EL (cell line): ENCODE measurements around the gene HCN1.
"Not testable (repeated sequence)": the region's sequence is repeated elsewhere in the genome, so short reads cannot be mapped to it uniquely, and the experiment has no call there.

ENCODE experiments used
- DNase-seq: peaks from one replicate; pipeline ENCODE4 v3.0.0-alpha.2; 2016

The HCN1 gene

GRCh38 chr5:45609661-45610060 lies 86.5 kb downstream of the HCN1 start:
- no peak for DNase-seq

- no peak for DNase-seq
Measured at GRCh38 chr5:45604092-45604491, 92.1 kb downstream of the HCN1 start.

- no peak for DNase-seq
Measured at GRCh38 chr5:45601424-45601823, 94.8 kb downstream of the HCN1 start.

- DNase-seq: no peak
Measured at GRCh38 chr5:45596320-45596719, 99.9 kb downstream of the HCN1 start.

GRCh38 chr5:45586001-45586400 lies 110.2 kb downstream of the HCN1 start:
- DNase-seq: not testable (repeated sequence)

GRCh38 chr5:45578270-45578669 lies 117.9 kb downstream of the HCN1 start:
- no peak for DNase-seq

- no peak for DNase-seq
Measured at GRCh38 chr5:45568813-45569212, 127.4 kb downstream of the HCN1 start.

- no peak for DNase-seq
Measured at GRCh38 chr5:45542421-45542820, 153.8 kb downstream of the HCN1 start.

- no peak for DNase-seq
Measured at GRCh38 chr5:45533663-45534062, 162.5 kb downstream of the HCN1 start.

- no peak for DNase-seq
Measured at GRCh38 chr5:45532826-45533624, 163.2 kb downstream of the HCN1 start.

- no peak for DNase-seq
Measured at GRCh38 chr5:45521067-45521466, 175.1 kb downstream of the HCN1 start.

- no peak for DNase-seq
Measured at GRCh38 chr5:45512521-45512920, 183.7 kb downstream of the HCN1 start.

GRCh38 chr5:45509371-45509770 lies 186.8 kb downstream of the HCN1 start:
- no peak for DNase-seq

GRCh38 chr5:45508135-45508534 lies 188.0 kb downstream of the HCN1 start:
- DNase-seq: no peak

- no peak for DNase-seq
Measured at GRCh38 chr5:45507178-45507577, 189.0 kb downstream of the HCN1 start.

- not testable (repeated sequence) for DNase-seq
Measured at GRCh38 chr5:45499006-45499405, 197.2 kb downstream of the HCN1 start.

GRCh38 chr5:45491368-45491767 lies 204.8 kb downstream of the HCN1 start:
- DNase-seq: no peak

- no peak for DNase-seq
Measured at GRCh38 chr5:45484781-45485180, 211.4 kb downstream of the HCN1 start.

- DNase-seq: no peak
Measured at GRCh38 chr5:45454114-45454513, 242.1 kb downstream of the HCN1 start.

GRCh38 chr5:45444856-45445255 lies 251.3 kb downstream of the HCN1 start:
- DNase-seq: not testable (repeated sequence)

- DNase-seq: no peak
Measured at GRCh38 chr5:45440466-45440865, 255.7 kb downstream of the HCN1 start.

GRCh38 chr5:45437752-45438151 lies 258.4 kb downstream of the HCN1 start:
- DNase-seq: no peak

GRCh38 chr5:45417285-45417998 lies 278.7 kb downstream of the HCN1 start:
- no peak for DNase-seq
